H1 (cell line): Measurements from ENCODE around the gene TFF3. TPM values are rescaled to one million over a fixed set of nuclear protein-coding genes. Genes with fewer than 3 reads are reported as not detected.

Experiments used
- RBBP5 ChIP-seq: IDR thresholded peaks from 2 replicates; pipeline ENCODE4 v1.7.1; 2012; ENCODE audit warnings: low read depth, mild to moderate bottlenecking, inconsistent platforms, low read length, moderate library complexity, borderline replicate concordance
- polyA plus RNA-seq, 7 experiments: library from polyadenylated mRNA; depleted of rRNA in 3 of 7; stranded (reverse) in 5 of 7; unstranded in 2 of 7; fragments of >200 nt in 5 of 7; fragments of 200-250 nt in 2 of 7; gene quantifications; 1 replicate in 5 of 7; 2 replicates in 1 of 7; 4 replicates in 1 of 7; pipeline versions ENCODE4 v1.2.1 to v1.2.3, GENCODE V29; 2011 to 2013; ENCODE audit warnings: missing spikeins in 2 of 7, mixed read lengths in 2 of 7
- total RNA-seq: library from RNA; stranded (reverse); fragmentation: NEBNext Ultra II Directional; extraction: Animal tissue kit (Norgen Biotek cat#: 25700); gene quantifications from 2 replicates; pipeline ENCODE4 v1.2.1, GENCODE V29; 2021

The TFF3 gene
- total and polyA plus RNA-seq, 2 of the 8 experiments (the other 6 are each of a cell fraction or from before 2014, with no cell fraction given) = 1.7 to 6.7 TPM

DNA sequence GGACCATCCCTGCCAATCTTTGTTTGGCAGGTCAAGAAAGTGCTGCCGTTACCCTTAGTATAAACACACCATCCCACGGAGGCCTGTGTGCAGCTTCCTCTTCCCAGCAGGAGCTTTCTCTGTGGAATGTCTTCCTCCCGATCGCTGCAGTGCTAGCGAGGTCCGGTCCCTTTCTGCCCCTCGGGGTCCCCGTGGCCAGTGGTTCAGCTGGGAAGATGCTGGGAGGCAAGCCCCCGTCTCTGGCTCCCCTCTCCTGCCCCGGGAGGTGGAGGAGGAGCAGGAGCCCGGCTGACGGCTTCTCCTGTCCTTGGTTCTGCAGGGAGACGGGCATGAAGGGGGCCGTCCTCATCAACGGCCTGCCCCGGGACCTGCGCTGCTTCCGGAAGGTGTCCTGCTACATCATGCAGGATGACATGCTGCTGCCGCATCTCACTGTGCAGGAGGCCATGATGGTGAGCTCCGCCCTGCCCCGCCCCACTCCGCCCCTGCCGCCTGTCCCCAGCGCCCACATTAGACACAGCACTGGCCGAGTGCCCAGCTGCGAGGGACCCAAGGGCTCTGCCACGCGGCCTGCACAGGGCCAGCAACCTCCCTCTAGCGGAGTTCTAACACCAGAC is 42.1 kb downstream of the TFF3 start (continued):
- TF ChIP-seq RBBP5 = no peak
